Activated T-cell treated with anti-CD3 and anti-CD28 coated beads for 1 hour (primary cell): Measurements from ENCODE around the gene ALDH3B1.
A peak's percentile ranks its signal among the peaks of the same experiment; 100 is the strongest.
"Not testable (repeated sequence)": the region's sequence is repeated elsewhere in the genome, so short reads cannot be mapped to it uniquely, and the experiment has no call there.

Experiments used
- DNase-seq: peaks from one replicate; pipeline ENCODE4 v3.0.0-alpha.2; 2020; ENCODE audit warnings: low read depth

The ALDH3B1 gene

GRCh38 chr11:68010090-68011041 lies at the start of gene ALDH3B1:
Gene ALDH3B1, plus strand, starts transcription at chr11:68010327. Its CDS starts 4,971 bp downstream, at chr11:68015298.
- DNase-seq = no peak

DNA sequence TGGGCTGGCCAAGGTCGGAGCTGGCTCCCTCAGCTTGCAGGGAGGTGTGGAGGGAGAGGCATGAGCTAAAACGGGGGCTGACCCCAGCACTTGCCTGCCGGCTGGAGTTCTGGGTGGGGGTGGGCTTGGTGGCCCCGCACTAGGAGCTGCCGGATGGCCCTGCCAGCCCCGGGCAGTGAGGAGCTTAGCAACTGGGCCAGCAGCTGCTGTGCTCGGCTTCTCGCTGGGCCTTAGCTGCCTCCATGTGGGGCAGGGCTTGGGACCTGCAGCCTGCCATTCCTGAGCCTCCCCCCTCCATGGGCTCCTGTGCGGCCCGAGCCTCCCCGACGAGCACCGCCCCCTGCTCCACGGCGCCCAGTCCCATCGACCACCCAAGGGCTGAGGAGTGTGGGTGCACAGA lies 46.9 kb upstream of the ALDH3B1 start:
- DNase-seq = not testable (repeated sequence)

DNA sequence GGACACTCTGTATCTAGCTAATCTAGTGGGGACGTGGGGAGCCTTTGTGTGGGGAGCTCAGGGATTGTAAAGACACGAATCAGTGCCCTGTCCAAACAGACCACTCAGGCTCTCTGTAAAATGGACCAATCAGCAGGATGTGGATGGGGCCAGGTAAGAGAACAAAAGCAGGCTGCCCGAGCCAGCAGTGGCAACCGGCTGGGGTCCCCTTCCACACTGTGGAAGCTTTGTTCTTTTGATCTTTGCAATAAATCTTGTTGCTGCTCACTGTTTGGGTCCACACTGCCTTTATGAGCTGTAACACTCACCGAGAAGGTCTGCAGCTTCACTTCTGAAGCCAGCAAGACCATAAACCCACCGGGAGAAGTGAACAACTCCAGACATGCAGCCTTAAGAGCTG lies 46.2 kb upstream of the ALDH3B1 start:
- not testable (repeated sequence) for DNase-seq

- not testable (repeated sequence) for DNase-seq
Observed at GRCh38 chr11:67964746-67965145, 45.4 kb upstream of the ALDH3B1 start.

DNA sequence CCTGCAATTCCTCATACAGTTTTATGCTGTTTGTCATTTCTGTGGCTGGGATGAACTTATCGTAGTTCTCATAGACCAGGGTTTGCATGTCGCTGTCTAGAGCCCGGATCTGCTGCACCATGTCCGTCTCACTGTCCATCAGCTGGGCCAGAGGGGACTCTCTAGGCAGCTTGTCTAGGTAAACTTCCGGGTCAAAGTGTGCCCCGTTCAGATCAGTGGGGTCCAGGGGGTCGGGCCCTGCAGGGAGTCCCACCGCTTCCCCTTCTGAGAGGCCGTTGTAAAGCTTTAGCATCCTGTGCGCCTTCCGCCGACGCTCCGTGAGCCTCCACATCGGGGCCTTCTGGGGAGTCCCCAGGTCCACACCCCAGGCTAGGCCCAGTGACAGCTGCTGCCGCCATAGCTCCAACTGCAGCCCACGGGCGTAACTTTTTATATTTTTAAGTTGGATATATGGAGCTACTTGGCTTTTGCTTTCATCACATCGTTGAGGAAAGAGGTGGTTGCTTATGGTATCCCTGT lies 44.2 kb upstream of the ALDH3B1 start:
- not testable (repeated sequence) for DNase-seq

- DNase-seq = not testable (repeated sequence)
Observed at GRCh38 chr11:67974746-67975145, 35.4 kb upstream of the ALDH3B1 start.

- DNase-seq = not testable (repeated sequence)
Observed at GRCh38 chr11:67978766-67979418, 31.2 kb upstream of the ALDH3B1 start.

GRCh38 chr11:67981226-67981625 lies 28.9 kb upstream of the ALDH3B1 start:
- DNase-seq = not testable (repeated sequence)

GRCh38 chr11:67982255-67982857 lies 27.8 kb upstream of the ALDH3B1 start:
- DNase-seq = not testable (repeated sequence)

DNA sequence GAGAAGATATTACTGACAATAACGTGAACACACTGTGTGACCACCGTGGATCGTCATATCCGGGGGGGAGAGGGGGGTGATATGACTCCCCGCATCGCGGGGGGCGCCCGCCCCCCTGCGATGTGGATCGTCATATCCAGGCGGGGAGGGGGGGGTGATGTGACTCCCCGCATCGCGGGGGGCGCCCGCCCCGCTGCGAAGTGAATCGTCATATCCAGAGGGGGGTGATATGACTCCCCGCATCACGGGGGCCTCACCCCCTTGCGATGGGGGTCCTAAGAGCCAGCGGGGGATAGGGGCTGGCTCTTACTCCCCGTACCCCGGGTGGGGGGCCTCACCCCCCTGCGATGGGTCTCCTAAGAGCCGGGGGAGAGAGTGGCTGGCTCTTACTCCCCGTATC lies 26.2 kb upstream of the ALDH3B1 start:
- DNase-seq = no peak

GRCh38 chr11:67985302-67985701 lies 24.8 kb upstream of the ALDH3B1 start:
- DNase-seq = not testable (repeated sequence)

- not testable (repeated sequence) for DNase-seq
Observed at GRCh38 chr11:67990546-67991346, 19.4 kb upstream of the ALDH3B1 start.

- DNase-seq = not testable (repeated sequence)
Observed at GRCh38 chr11:67991347-67992121, 18.6 kb upstream of the ALDH3B1 start.

DNA sequence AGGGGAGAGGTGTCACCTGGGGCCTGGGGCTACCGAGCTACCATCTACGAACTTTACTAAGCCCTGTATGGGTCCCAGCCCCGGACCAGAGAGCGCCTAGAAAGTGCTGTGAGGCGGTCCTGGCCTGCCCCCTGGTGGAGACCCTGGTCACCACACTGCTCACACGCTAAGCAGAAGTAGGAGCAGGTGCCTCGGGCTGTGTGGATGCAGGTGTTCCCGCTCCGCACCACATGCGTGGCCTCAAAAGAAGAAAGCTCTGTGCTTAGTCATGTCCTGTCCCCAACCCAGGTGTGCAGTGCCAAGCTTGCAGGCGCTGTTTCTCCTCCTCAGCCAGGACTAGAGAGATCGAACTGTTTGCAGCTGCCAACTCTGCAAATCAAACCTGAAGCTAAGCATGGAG lies 16.3 kb upstream of the ALDH3B1 start:
- peak; percentile 26 for DNase-seq

GRCh38 chr11:67994387-67994786 lies 15.7 kb upstream of the ALDH3B1 start:
- not testable (repeated sequence) for DNase-seq

- not testable (repeated sequence) for DNase-seq
Observed at GRCh38 chr11:67995129-67995528, 15.0 kb upstream of the ALDH3B1 start.

DNA sequence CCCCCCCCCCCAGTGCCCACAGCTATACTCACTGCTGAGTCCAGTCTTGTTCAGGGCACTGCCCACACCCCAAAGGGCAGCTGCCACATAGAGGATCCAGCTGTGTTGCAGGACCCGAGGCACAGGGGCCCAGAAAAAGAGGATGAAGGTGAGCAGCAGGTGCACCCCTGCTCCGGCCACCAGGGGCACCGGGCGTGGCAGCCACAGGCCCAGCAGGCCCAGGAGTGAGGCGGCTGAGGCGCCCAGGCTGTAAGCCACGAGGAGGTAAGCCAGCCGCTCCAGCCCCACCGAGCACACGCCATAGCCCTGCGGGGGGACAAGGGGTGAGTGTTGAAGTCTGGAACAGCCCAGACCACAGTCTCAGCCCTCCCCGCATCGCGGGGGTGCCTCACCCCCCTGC lies 14.5 kb upstream of the ALDH3B1 start:
- DNase-seq = not testable (repeated sequence)

DNA sequence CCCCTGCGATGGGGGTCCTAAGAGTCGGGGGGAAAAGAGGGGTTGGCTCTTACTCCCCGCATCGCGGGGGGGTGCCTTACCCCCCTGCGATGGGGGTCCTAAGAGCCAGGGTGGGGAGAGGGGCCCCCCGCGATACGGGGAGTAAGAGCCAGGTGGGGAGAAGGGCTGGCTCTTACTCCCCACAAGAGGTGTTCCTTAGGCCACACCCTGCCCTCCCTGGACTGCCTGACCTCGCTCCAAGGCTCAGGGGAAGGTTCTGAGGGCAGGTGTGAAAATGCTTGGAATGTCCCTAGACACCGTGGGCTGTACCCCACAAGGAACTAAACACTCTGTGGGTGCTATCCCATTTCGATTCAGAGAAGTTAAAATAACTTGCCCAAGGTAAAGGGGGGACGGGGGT lies 14.1 kb upstream of the ALDH3B1 start:
- DNase-seq = no peak

DNA sequence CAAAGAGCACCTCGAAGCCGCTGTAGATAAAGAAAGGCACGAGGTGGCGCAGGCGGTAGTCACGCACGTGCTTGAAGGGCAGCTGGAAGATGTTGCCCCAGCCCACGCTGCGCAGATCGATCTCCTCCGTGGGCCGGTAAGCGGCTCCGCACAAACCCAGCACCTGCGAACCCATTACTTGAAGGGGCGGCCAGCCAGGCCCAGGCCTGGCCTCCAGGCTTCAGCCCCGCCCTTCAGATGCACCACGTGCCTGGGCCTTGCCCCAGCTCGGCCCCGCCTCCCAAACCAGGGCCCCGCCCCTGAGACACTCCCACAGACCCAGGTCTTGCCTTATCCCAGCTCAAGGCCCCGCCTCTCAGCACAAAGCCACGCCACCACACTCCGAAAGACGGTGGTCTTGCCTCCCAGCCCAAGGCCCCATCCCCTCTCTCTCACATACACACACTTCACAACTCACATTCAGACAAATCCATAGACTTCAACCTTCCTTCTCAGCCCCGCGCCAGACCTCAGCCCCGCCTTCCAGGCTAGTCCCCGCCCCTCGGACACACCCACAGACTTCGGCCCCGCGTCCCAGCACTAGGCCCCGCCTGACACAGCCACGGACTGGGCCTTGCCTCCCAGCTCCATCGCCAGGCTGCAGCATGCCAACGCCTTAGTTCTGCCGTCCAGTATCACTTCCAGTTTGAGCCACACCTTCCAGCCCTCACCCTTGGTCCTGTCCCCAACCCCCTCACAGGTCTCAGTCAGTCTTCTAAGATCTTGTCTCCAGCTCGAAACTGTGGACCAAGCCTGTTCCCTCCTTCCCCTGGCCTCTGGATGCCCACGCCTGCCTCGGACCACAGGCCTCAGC lies 13.3 kb upstream of the ALDH3B1 start:
- DNase-seq = no peak

DNA sequence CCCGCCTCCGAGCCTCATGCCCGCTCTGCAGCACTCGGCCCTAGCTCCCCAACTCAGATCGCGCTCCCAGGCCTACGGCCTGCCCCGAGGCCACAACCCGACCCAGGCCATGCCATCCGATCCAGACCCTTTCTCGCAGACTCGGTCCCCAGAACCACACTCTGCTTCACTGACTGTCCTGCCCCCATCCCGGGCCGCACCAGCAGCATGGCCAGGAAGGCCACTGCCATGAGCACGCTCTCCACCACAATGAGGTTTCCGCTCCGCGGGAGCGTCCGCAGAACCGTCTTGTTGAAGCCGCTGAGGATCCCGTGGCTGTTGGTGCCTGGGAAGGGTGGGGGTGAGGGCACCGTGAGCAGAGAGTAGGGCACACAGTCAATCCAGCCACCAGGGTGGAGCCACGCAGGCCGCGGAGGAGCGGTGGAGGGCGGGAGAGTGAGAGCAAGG lies 12.6 kb upstream of the ALDH3B1 start:
- DNase-seq = no peak
